Measurements from ENCODE around the gene IL20RB.
"Not testable (repeated sequence)": the region's sequence is repeated elsewhere in the genome, so short reads cannot be mapped to it uniquely, and the experiment has no call there.

The IL20RB gene

DNA sequence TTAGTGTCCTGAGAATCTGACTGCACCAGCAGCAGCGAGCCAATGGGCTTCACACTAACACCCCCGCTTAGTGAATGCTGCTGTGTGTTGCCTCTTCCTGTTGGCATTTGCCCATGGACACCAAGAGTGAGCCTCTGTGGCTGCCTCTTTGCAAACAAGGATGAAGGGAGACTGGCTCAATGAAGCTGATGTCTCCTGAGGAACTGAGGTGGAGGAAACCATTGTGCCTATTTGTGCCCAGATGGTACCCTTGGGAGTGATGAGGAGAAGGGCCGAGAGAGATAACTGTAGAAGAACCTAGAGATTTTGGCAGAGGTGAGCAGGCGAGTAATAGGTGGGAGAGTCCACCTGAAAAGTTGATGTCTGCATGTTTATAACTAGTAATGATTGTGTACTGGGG lies 51.2 kb downstream of the IL20RB start:
- no peak overlapping the region for H3K4me3 ChIP-seq (ENCODE audit: extremely low read depth, insufficient read depth, low read length, poor library complexity, severe bottlenecking)
- 94 to 98% methylated on average over 4 of the region's 4 CpGs for WGBS, 2 experiments (ENCODE audit: insufficient coverage in 2 of 2)
- H3K36me3 ChIP-seq (ENCODE audit: control insufficient read depth, insufficient read depth, low read length): peaks cover 8% of the 10 kb centered on the region
- peaks cover 22% of the 10 kb centered on the region for H3K4me1 ChIP-seq (ENCODE audit: control insufficient read depth, insufficient read depth, low read length, poor library complexity, severe bottlenecking)
- H3K27ac ChIP-seq (ENCODE audit: low read depth, low read length, severe bottlenecking): no peak overlapping the region
- H3K9me3 ChIP-seq (ENCODE audit: control insufficient read depth, low read length): no peaks in the 10 kb centered on the region

DNA sequence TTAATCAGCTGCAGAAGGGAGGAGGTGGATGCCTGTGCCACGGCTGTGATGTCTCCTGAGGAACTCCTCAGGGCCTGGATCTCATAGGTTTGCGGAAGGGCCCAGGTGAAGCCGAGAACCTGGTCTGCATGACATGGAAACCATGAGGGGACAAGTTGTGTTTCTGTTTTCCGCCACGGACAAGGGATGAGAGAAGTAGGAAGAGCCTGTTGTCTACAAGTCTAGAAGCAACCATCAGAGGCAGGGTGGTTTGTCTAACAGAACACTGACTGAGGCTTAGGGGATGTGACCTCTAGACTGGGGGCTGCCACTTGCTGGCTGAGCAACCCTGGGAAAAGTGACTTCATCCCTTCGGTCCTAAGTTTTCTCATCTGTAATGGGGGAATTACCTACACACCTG lies 52.4 kb downstream of the IL20RB start:
- WGBS, 2 experiments (ENCODE audit: insufficient coverage in 2 of 2): 94 to 98% methylated on average over 5 of the region's 6 CpGs
- H3K27ac ChIP-seq (ENCODE audit: low read depth, low read length, severe bottlenecking): no peak overlapping the region
- H3K9me3 ChIP-seq (ENCODE audit: control insufficient read depth, low read length): no peaks in the 10 kb centered on the region
- H3K36me3 ChIP-seq (ENCODE audit: control insufficient read depth, insufficient read depth, low read length): peaks cover 8% of the 10 kb centered on the region
- no peak overlapping the region for H3K4me3 ChIP-seq (ENCODE audit: extremely low read depth, insufficient read depth, low read length, poor library complexity, severe bottlenecking)
- peaks cover 28% of the 10 kb centered on the region for H3K4me1 ChIP-seq (ENCODE audit: control insufficient read depth, insufficient read depth, low read length, poor library complexity, severe bottlenecking)

DNA sequence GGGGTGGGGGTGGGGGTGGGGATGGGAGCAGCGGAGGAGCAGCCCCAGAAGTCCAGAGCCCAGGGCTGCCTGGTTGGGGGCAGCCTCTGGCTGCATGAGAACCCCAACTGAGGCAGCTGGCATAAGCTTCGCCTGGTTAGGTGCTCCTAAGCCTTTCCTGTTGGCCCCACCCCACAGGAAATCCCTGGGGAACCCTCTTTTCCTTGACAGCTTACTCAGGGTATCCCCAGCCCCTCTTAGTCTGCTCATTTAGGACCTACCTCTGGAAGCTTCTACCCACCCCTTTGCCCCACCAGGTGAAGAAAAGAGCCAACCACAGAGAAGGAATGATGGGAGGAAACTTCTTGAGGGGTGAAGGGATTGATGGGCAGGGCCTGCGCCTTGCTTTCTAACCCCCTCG lies 53.4 kb downstream of the IL20RB start:
- Histone ChIP-seq H3K9me3 (ENCODE audit: control insufficient read depth, low read length) (no peaks in the 10 kb centered on the region), H3K36me3 (ENCODE audit: control insufficient read depth, insufficient read depth, low read length) (peaks cover 8% of the 10 kb centered on the region), H3K4me1 (ENCODE audit: control insufficient read depth, insufficient read depth, low read length, poor library complexity, severe bottlenecking) (peaks cover 28% of the 10 kb centered on the region), H3K27ac (ENCODE audit: low read depth, low read length, severe bottlenecking) (no peak overlapping the region), H3K4me3 (ENCODE audit: extremely low read depth, insufficient read depth, low read length, poor library complexity, severe bottlenecking) (no peak overlapping the region)
- 87 to 97% methylated on average over 3 to 4 of the region's 4 CpGs for WGBS, 2 experiments (ENCODE audit: insufficient coverage in 2 of 2)

DNA sequence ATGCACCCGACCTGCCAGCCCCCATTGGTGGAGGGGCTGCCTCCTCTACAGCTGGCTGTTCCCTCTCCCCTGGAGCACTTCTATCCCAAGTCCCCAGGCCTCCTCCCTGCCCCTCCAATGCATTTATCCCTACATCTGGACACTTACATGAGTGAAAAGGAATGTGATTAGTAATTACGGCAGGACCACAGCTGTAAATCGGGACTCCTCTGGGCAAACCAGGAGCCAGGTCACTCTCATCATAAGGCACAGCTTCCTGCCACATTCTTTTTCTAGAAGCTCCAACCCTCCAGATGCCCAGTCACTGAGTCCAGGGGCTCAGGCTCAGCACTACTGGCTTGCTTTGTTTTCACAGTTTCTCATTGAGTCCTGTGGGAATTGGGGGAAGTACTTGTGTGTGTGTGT lies 54.3 kb downstream of the IL20RB start:
- H3K4me1 ChIP-seq (ENCODE audit: control insufficient read depth, insufficient read depth, low read length, poor library complexity, severe bottlenecking): peaks cover 28% of the 10 kb centered on the region
- H3K9me3 ChIP-seq (ENCODE audit: control insufficient read depth, low read length): no peaks in the 10 kb centered on the region
- H3K27ac ChIP-seq (ENCODE audit: low read depth, low read length, severe bottlenecking): peak overlapping the region; percentile 6
- WGBS, 2 experiments (ENCODE audit: insufficient coverage in 2 of 2): 57 to 83% methylated on average over 1 to 3 of the region's 3 CpGs
- H3K4me3 ChIP-seq (ENCODE audit: extremely low read depth, insufficient read depth, low read length, poor library complexity, severe bottlenecking): no peak overlapping the region
- H3K36me3 ChIP-seq (ENCODE audit: control insufficient read depth, insufficient read depth, low read length): peaks cover 8% of the 10 kb centered on the region

DNA sequence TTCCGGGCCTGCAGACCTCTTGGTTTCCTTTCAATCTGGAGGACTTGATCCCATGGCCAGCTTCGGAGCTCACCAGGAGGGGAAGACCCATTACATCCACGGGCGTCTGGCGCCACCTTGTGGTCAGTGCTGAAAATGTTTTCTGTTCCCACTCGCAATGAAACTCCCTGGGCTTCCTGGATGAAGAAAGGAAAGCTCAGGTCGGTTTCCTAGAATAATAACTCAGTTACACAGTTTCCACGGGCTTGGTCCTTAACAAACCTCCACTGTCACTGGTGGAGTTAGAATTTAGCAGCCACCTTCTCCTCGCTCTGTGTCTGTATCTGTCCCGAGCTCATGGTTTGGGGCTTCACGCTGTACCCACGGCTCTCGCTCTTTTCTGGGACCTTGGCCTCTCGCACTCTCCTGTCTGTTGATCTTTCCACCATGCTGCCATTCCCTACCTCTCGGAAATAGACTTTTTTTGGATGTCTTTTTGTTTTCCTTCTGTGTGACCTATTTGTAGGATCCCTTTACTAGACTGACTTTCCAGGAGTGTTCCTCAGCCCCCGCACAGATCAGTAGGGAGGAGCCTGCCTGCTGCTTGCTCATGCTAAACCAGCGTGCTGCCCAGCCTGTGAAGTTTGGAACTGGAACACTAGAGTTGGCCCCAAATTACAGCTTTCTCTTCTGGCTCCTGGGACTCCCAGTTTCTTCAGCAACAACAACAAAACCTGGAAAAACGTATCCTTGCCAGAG lies 56.3 kb downstream of the IL20RB start:
- H3K4me1 ChIP-seq (ENCODE audit: control insufficient read depth, insufficient read depth, low read length, poor library complexity, severe bottlenecking): peaks cover 28% of the 10 kb centered on the region
- WGBS, 2 experiments (ENCODE audit: insufficient coverage in 2 of 2): 44 to 56% methylated on average over 11 to 15 of the region's 18 CpGs
- H3K4me3 ChIP-seq (ENCODE audit: extremely low read depth, insufficient read depth, low read length, poor library complexity, severe bottlenecking): no peak overlapping the region
- no peak overlapping the region for H3K27ac ChIP-seq (ENCODE audit: low read depth, low read length, severe bottlenecking)
- peaks cover 8% of the 10 kb centered on the region for H3K36me3 ChIP-seq (ENCODE audit: control insufficient read depth, insufficient read depth, low read length)
- no peaks in the 10 kb centered on the region for H3K9me3 ChIP-seq (ENCODE audit: control insufficient read depth, low read length)

DNA sequence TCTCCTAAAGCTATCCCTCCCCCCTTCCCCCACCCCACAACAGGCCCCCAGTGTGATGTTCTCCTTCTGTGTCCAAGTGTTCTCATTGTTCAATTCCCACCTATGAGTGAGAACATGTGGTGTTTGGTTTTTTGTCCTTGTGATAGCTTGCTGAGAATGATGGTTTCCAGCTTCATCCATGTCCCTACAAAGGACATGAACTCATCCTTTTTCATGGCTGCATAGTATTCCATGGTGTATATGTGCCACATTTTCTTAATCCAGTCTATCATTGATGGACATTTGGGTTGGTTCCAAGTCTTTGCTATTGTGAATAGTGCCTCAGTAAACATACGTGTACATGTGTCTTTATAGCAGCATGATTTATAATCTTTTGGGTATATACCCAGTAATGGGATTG lies 59.5 kb downstream of the IL20RB start:
- peaks cover 16% of the 10 kb centered on the region for H3K4me1 ChIP-seq (ENCODE audit: control insufficient read depth, insufficient read depth, low read length, poor library complexity, severe bottlenecking)
- WGBS, 2 experiments (ENCODE audit: insufficient coverage in 2 of 2): no CpG with 5 or more reads among the region's 1 CpG
- H3K9me3 ChIP-seq (ENCODE audit: control insufficient read depth, low read length); H3K4me3 ChIP-seq (ENCODE audit: extremely low read depth, insufficient read depth, low read length, poor library complexity, severe bottlenecking); H3K27ac ChIP-seq (ENCODE audit: low read depth, low read length, severe bottlenecking); H3K36me3 ChIP-seq (ENCODE audit: control insufficient read depth, insufficient read depth, low read length): not testable (repeated sequence)

DNA sequence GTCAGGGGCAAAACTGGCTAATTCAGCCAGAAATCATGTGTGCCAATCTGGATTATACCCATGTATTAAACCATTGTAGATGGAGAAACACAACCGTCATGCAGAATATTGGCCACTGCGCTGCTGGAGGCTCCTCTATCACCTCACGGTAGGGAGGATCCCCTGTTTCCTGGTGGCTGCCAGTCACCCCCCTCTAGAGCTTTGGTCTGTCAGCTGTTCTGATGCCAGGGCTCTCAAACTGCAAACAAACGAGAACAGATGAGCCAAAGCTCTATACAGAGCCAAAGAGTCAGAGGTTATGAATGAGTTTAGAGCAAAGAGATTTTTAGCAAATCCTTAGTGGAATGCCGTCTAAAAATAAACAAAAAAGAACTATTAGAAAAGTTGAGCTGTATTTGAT lies 62.5 kb downstream of the IL20RB start:
- WGBS, 2 experiments (ENCODE audit: insufficient coverage in 2 of 2): 82 to 94% methylated on average over 3 to 4 of the region's 5 CpGs
- no peak overlapping the region for H3K27ac ChIP-seq (ENCODE audit: low read depth, low read length, severe bottlenecking)

DNA sequence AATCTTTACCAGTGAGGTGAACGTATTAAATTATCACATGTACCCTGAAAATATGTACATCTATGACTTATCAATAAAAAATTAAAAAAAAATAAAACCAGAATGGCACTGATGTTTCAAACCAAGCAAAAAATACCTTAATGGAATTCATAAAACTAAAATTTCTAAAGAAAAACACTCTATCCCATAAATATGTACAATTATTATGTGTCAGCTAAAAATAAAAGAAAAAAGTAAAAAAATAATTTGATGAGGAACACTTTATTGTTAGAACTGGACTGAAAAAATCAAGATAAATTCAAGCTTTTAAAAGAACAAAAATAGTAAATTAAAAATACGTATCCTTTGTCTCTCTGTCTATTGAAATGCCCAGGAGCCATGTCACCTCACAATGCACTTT lies 63.1 kb downstream of the IL20RB start:
- no CpG with 5 or more reads among the region's 2 CpGs for WGBS, 2 experiments (ENCODE audit: insufficient coverage in 2 of 2)
- Histone ChIP-seq H3K36me3 (ENCODE audit: control insufficient read depth, insufficient read depth, low read length) (no peaks in the 10 kb centered on the region), H3K4me3 (ENCODE audit: extremely low read depth, insufficient read depth, low read length, poor library complexity, severe bottlenecking) (no peak overlapping the region), H3K9me3 (ENCODE audit: control insufficient read depth, low read length) (no peaks in the 10 kb centered on the region), H3K4me1 (ENCODE audit: control insufficient read depth, insufficient read depth, low read length, poor library complexity, severe bottlenecking) (no peaks in the 10 kb centered on the region), H3K27ac (ENCODE audit: low read depth, low read length, severe bottlenecking) (no peak overlapping the region)

More for the DNA sequence above, 62.5 kb downstream of the IL20RB start:
- Histone ChIP-seq H3K9me3 (ENCODE audit: control insufficient read depth, low read length) (no peaks in the 10 kb centered on the region), H3K4me3 (ENCODE audit: extremely low read depth, insufficient read depth, low read length, poor library complexity, severe bottlenecking) (no peak overlapping the region), H3K4me1 (ENCODE audit: control insufficient read depth, insufficient read depth, low read length, poor library complexity, severe bottlenecking) (no peaks in the 10 kb centered on the region), H3K36me3 (ENCODE audit: control insufficient read depth, insufficient read depth, low read length) (no peaks in the 10 kb centered on the region)

DNA sequence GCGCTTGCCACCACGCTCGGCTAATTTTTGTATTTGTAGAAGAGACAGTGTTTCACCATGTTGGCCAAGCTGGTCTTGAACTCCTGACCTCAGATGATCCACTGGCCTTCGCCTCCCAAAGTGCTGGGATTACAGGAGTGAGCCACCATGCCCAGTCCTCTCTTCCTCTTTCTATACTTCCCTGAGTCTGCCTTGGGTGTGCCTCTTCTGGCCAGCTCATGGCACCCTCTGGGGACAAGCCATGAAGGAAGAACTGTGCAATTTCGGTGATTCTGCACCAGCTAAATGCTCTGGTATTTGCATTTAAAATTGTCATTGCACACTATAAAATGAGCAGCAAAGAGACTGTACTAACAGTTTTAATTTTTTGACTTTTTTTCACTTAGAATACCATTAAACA lies 66.6 kb downstream of the IL20RB start:
- no peak overlapping the region for H3K4me3 ChIP-seq (ENCODE audit: extremely low read depth, insufficient read depth, low read length, poor library complexity, severe bottlenecking)
- H3K4me1 ChIP-seq (ENCODE audit: control insufficient read depth, insufficient read depth, low read length, poor library complexity, severe bottlenecking): no peaks in the 10 kb centered on the region
- H3K9me3 ChIP-seq (ENCODE audit: control insufficient read depth, low read length): no peaks in the 10 kb centered on the region
- WGBS, 2 experiments (ENCODE audit: insufficient coverage in 2 of 2): 90 to 94% methylated on average over 2 to 5 of the region's 5 CpGs
- no peak overlapping the region for H3K27ac ChIP-seq (ENCODE audit: low read depth, low read length, severe bottlenecking)
- H3K36me3 ChIP-seq (ENCODE audit: control insufficient read depth, insufficient read depth, low read length): no peaks in the 10 kb centered on the region

DNA sequence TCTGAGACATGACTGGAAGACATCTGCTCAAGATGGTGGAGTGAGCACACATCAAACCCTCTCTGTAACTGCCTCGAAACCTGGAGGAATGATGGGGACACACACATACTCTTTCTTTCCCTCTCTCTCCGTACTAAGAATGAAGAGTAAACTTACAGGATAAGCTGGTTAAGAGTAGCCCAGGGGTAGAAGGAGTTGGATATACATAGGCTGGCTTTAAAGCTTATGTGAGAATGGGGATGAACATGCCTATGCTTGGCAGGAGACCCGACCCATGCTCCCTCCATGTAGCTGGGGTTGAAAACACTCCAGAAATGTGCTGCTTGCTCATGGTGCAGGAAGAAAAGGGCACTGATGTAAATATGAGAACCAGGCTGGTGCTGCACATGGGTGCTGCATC lies 68.9 kb downstream of the IL20RB start:
- Histone ChIP-seq H3K36me3 (ENCODE audit: control insufficient read depth, insufficient read depth, low read length) (no peaks in the 10 kb centered on the region), H3K9me3 (ENCODE audit: control insufficient read depth, low read length) (no peaks in the 10 kb centered on the region), H3K27ac (ENCODE audit: low read depth, low read length, severe bottlenecking) (no peak overlapping the region), H3K4me3 (ENCODE audit: extremely low read depth, insufficient read depth, low read length, poor library complexity, severe bottlenecking) (no peak overlapping the region), H3K4me1 (ENCODE audit: control insufficient read depth, insufficient read depth, low read length, poor library complexity, severe bottlenecking) (no peaks in the 10 kb centered on the region)
- WGBS, 2 experiments (ENCODE audit: insufficient coverage in 2 of 2): 83 to 92% methylated on average over 1 of the region's 3 CpGs

DNA sequence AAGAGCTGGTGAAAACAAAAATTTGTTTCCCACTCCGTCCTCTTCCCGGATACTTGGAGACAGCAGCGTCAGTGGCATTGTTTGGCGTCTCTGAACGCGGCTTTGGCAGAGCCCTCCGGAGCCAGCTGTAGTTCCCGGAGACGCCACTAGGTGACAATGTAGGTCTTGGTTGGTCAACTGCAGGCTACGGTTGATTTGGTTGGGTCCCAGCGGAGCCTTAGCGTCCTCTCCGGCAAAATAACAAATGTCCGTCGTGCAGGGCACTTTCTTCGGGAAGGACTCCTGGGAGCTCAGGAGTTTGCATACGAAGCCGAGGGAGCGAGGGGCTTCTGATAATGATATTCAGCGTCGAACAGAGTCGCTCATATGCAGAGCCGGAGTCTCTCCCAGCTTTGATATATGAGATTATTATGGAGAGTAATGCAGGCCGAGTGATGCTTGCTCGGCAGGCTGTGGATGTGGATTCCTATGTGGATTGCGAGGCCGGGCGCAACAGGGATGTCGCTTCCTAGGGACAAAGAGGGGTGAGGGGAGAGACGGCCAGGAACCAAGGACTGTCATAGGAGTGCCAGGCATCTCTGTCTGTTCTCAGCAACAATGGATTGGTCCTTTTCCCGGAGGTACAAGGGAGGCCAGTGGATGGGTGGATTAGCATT lies 74.8 kb downstream of the IL20RB start:
- Histone ChIP-seq H3K4me1 (ENCODE audit: control insufficient read depth, insufficient read depth, low read length, poor library complexity, severe bottlenecking) (no peaks in the 10 kb centered on the region), H3K27ac (ENCODE audit: low read depth, low read length, severe bottlenecking) (no peak overlapping the region), H3K9me3 (ENCODE audit: control insufficient read depth, low read length) (no peaks in the 10 kb centered on the region), H3K36me3 (ENCODE audit: control insufficient read depth, insufficient read depth, low read length) (no peaks in the 10 kb centered on the region), H3K4me3 (ENCODE audit: extremely low read depth, insufficient read depth, low read length, poor library complexity, severe bottlenecking) (peak overlapping the region; percentile 26)
- 3 to 4% methylated on average over 29 to 30 of the region's 31 CpGs for WGBS, 2 experiments (ENCODE audit: insufficient coverage in 2 of 2)

Data from mesodermal cell (in vitro differentiated cells).